Subcutaneous adipose tissue (tissue), 4 donors: ENCODE measurements around the gene C3orf38. TPM values are rescaled to one million over a fixed set of nuclear protein-coding genes. Genes with fewer than 3 reads are reported as not detected.

Source experiments
- total RNA-seq, 4 donors: library from RNA; depleted of rRNA; stranded (reverse); fragments of >200 nt; gene quantifications; one replicate each; pipeline ENCODE4 v1.1.0, GENCODE V29; 2016
- TF ChIP-seq, protein P1 (sequence below): fragments of 450-650 bp; IDR thresholded peaks from one replicate; pipeline ENCODE4 v1.5.1; 2016; ENCODE audit warnings: low read depth, mild to moderate bottlenecking, control low read depth, antibody characterized with exemption, moderate library complexity

The C3orf38 gene
- 10 to 100 TPM; 15.4 to 33.1 (median 24.7) TPM for total RNA-seq

DNA sequence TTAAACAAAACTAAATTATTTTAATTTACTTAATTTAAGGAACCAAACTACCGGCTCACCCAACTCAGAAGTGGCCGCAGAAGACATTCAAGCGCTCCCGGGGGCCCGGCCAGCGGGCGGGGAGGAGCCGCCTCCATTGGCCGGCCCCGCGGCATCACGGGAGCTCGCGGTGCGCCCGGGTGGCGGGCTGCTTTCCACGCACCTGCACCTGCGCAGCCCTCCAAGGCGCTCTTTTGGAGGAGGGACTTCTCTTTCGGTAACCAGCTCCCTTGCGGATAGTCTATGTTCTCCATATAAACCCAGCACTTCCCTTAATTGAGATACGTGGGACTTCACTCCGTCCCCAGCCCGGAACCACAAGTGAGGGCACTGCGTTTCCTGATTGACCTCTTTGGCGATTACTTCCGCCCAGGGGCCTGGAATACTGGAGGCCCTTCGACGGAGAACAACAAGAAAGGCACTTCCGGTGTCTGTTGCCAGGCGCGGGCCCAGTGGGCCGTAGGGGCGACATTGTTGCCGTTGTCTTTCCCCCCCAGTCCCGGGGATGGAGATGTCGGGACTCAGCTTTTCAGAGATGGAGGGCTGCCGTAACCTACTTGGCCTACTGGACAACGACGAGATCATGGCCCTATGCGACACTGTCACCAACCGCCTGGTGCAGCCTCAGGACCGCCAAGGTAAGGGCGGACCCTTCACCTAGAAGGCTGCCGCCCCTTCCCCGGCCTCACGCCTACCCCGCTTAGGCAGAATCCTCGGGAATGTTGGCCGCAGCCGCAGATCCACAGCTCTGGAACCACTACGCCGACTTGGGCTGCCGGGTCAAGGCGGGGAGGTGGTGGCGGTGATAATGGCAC is at the start of gene C3orf38:
TSS of gene C3orf38 (plus strand) at position 451 of the 854 bp plus-strand sequence. CDS start at position 545, 94 bp downstream.
- TF ChIP-seq, protein P1, sequence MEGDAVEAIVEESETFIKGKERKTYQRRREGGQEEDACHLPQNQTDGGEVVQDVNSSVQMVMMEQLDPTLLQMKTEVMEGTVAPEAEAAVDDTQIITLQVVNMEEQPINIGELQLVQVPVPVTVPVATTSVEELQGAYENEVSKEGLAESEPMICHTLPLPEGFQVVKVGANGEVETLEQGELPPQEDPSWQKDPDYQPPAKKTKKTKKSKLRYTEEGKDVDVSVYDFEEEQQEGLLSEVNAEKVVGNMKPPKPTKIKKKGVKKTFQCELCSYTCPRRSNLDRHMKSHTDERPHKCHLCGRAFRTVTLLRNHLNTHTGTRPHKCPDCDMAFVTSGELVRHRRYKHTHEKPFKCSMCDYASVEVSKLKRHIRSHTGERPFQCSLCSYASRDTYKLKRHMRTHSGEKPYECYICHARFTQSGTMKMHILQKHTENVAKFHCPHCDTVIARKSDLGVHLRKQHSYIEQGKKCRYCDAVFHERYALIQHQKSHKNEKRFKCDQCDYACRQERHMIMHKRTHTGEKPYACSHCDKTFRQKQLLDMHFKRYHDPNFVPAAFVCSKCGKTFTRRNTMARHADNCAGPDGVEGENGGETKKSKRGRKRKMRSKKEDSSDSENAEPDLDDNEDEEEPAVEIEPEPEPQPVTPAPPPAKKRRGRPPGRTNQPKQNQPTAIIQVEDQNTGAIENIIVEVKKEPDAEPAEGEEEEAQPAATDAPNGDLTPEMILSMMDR, result no peak

DNA sequence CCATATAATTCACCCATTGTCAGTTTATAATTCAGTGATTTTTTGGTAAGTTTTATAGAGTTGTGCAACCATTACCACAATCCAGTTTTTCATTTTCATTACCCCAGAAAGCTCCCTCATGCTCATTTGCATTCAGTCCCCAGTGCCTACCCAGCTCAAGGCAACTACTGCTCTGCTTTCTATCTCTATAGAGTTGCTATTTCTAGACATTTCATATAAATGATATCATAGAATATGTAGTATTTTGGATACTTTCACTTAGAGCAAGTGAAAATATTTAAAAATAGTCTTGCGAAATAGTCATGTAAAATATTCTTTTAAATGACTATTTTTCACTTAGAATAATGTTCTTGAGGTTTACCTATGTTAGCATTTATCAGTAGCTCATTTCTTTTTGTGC is 48.6 kb upstream of the C3orf38 start:
- TF ChIP-seq, protein P1, result no peak

DNA sequence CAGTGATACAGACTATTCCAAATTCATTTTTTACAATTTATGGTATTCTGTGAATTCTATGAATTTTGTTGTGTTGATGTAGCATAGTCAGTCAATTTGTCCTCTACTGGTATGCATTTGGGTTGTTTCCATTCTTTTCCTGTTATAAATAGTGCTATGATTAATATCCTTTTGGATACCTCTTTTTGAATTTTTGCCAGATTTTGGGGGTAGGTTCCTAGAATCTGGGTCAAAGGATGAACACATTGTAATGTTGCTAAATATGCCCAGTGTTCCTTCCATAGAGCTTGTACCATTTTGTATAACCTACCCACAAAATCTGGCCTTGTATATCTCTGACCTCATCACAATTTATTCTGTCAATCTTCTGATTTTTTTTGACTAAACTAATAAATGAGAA is 44.4 kb upstream of the C3orf38 start:
- TF ChIP-seq, protein P1, result no peak

DNA sequence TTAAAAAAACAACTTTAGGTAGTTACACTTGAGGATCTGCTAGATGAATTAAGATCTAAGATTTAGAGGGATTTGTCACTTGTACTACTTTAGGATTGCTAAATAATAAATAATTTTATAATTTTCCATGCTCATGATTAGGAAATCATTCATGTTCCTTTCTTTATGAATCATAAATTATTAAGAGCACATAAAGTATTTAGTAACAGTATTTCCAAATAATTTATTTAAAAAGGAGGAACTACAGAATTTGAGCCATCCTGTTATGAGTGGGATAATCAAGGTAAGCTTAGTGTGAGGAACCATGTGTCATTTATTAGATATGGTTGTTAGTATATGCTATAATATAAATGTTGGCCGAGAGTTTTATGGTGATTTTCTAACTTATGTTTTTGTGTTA is 37.5 kb upstream of the C3orf38 start:
- TF ChIP-seq, protein P1, result no peak

DNA sequence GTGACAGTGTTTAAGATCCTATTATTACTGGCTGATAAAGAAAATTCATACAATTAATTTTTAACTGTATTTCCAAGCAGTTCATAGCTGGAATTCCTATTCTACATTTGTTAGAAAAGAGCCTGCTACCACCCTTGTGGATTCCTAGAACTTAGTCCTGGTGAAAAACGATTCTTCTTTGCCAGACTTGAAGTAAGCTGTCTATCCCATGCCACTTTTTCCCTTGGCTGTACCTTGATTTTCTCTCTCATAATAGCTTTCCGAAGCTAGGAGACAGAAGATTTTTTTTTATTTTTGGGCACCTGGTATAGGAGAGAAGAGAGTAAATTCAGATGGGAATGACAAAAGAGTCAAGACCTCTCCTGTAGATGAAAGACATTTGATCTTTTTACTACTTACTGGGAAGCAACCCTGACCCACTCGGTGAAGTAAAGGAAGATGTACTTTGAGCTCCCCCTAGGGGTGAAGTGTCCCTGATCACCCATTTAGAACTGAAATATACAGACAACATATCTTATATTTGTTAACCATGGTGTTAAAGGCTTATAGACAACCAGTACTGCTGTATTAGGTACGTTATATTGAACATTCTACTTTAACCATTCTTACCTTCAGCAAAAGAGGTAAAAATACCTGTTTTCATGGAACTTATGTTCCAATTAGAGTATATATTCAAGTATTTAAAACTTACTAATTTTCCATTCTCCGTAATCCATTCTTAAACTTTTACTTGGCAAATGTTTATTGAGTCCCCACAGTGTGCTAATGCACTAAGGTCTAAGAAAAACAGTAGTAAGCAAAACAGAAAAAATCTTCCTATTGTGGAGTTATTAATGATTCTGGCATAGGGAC is 36.2 kb upstream of the C3orf38 start:
- TF ChIP-seq, protein P1, result no peak

DNA sequence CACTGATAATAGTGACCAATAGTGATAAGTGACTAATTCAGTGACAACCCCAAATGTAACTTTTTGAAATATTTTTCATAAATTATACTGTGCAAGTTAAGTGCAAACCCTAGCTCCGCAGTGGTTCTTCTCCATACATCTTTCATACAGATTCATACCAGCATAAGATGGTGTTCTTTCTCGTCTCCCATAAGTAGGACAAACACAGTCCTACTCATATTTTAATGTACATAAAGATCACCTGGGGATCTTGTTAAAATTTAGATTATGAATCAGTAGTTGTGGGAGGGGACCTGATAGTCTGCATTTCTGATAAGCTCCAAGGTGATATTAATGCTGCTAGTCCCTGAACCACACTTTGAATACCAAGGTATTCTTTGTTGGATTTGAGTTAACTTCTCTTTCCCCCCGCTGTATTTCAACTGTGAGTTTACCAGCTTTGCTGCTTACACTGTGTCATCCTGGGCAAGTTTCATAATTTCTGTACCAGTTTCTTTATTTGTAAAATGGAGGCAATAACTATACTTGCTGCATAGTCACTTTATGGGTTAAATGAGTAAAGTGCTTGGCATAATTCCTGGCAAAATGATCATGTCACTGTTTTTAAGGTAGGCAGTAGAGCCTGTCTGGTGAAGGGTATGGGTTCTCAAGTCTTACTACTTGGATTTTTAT is 34.7 kb upstream of the C3orf38 start:
- TF ChIP-seq, protein P1, result no peak
